Endodermal cell (in vitro differentiated cells): Measurements from ENCODE around the gene CDC42. TPM values are rescaled to one million over a fixed set of nuclear protein-coding genes. Genes with fewer than 3 reads are reported as not detected.
"Not testable (repeated sequence)": the region's sequence is repeated elsewhere in the genome, so short reads cannot be mapped to it uniquely, and the experiment has no call there.

Experiments used
- DNase-seq: peaks from one replicate; pipeline ENCODE4 v3.0.0-alpha.2; 2017
- H3K27ac ChIP-seq: 2 replicates; pipeline ENCODE4 v1.5.1; 2013; ENCODE audit warnings: mild to moderate bottlenecking, low read depth, low read length, moderate library complexity
- H3K27me3 ChIP-seq: 2 replicates; pipeline ENCODE4 v1.6.1; 2013; ENCODE audit warnings: mild to moderate bottlenecking, low read length, moderate library complexity; ENCODE audit not compliant: insufficient read depth, control insufficient read depth, poor library complexity, severe bottlenecking
- H3K36me3 ChIP-seq: 2 replicates; pipeline ENCODE4 v1.7.0; 2013; ENCODE audit warnings: mild to moderate bottlenecking, low read length, moderate library complexity; ENCODE audit not compliant: control insufficient read depth, insufficient read depth
- H3K4me1 ChIP-seq: one replicate; pipeline ENCODE4 v1.7.0; 2013; ENCODE audit warnings: low read length; ENCODE audit not compliant: control insufficient read depth, insufficient read depth
- H3K4me3 ChIP-seq: 2 replicates; pipeline ENCODE4 v1.5.1; 2013; ENCODE audit warnings: mild to moderate bottlenecking, low read length, moderate library complexity
- H3K9ac ChIP-seq: 2 replicates; pipeline ENCODE4 v1.6.1; 2013; ENCODE audit warnings: mild to moderate bottlenecking, low read length, moderate library complexity; ENCODE audit not compliant: poor library complexity, severe bottlenecking; ENCODE audit errors: extremely low read depth
- H3K9me3 ChIP-seq: 2 replicates; pipeline ENCODE4 v1.6.1; 2013; ENCODE audit warnings: mild to moderate bottlenecking, low read length, moderate library complexity; ENCODE audit not compliant: control insufficient read depth
- H3K27ac Mint-ChIP-seq: 2 replicates; pipeline ENCODE4 v1.8.0; 2020; ENCODE audit warnings: mixed read lengths
- H3K27me3 Mint-ChIP-seq: 2 replicates; pipeline ENCODE4 v1.8.0; 2021; ENCODE audit warnings: mild to moderate bottlenecking, mixed read lengths; ENCODE audit not compliant: insufficient read depth
- H3K36me3 Mint-ChIP-seq: 2 replicates; pipeline ENCODE4 v1.8.0; 2020; ENCODE audit warnings: low read depth, mixed read lengths
- H3K4me1 Mint-ChIP-seq: 2 replicates; pipeline ENCODE4 v1.8.0; 2020; ENCODE audit warnings: mixed read lengths
- H3K4me3 Mint-ChIP-seq: 2 replicates; pipeline ENCODE4 v1.8.0; 2020; ENCODE audit warnings: mild to moderate bottlenecking, moderate library complexity, mixed read lengths
- H3K9me3 Mint-ChIP-seq: 2 replicates; pipeline ENCODE4 v1.8.0; 2020; ENCODE audit warnings: mild to moderate bottlenecking, mixed read lengths
- WGBS, 2 experiments: methylation state at CpG; one replicate each; pipeline versions ENCODE4 v1.1.5 to v1.1.7; 2013; ENCODE audit warnings: missing lambda C conversion rate in 2 of 2, mixed read lengths in 1 of 2; ENCODE audit not compliant: insufficient coverage in 1 of 2, insufficient read length in 1 of 2; 5-methylcytosine and 5-hydroxymethylcytosine counted together
- long read RNA-seq, 4 experiments: library from polyadenylated mRNA in 2 of 4; library from RNA in 1 of 4; library from capped mRNA in 1 of 4; stranded (forward) in 3 of 4; unstranded in 1 of 4; transcript quantifications; one replicate each; pipeline ENCODE4 v2.0.0, GENCODE V29; 2020 to 2021; ENCODE audit warnings: inconsistent platforms in 1 of 4
- polyA plus RNA-seq, 2 experiments: library from polyadenylated mRNA; stranded (reverse); fragments of 50-300 nt; gene quantifications; one replicate each; pipeline ENCODE4 v1.2.3, GENCODE V29; 2013
- total RNA-seq, 2 donors: library from RNA; stranded (reverse); fragmentation: NEBNext Ultra II Directional in 1 of 2; extraction: Animal tissue kit (Norgen Biotek cat#: 25700) in 1 of 2; gene quantifications; 2 replicates in 1 of 2; 3 replicates in 1 of 2; pipeline ENCODE4 v1.2.1, GENCODE V29; 2021
- TF ChIP-seq, protein P1 (sequence below): fragments of 200-600 bp; sonication (generic); conservative IDR thresholded peaks from 2 replicates; pipeline ENCODE4 v1.5.0; 2021; ENCODE audit warnings: antibody characterized with exemption, mild to moderate bottlenecking

CDC42 gene
- 100 to 1,000 TPM; 274 to 283 TPM for total RNA-seq
- 237 TPM for polyA plus RNA-seq (2013, experiment 1 of 2)
- polyA plus RNA-seq (2013, experiment 2 of 2) = 233 TPM
- long read RNA-seq, experiment 1, partial matches to known transcripts = 1 of 59 reads
- long read RNA-seq, experiment 1, other reads (novel, unspliced or antisense) = 57 of 59 reads
- long read RNA-seq, experiment 2, transcript CDC42-202 (7 exons, 2,256 nt) = major isoform, 6 of 164 reads
- long read RNA-seq, experiment 2, partial matches to known transcripts = 35 of 164 reads
- long read RNA-seq, experiment 2, other reads (novel, unspliced or antisense) = 122 of 164 reads
- long read RNA-seq, experiment 3, partial matches to known transcripts = 29 of 170 reads
- long read RNA-seq, experiment 3, other reads (novel, unspliced or antisense) = 138 of 170 reads
- long read RNA-seq, experiment 4, transcript CDC42-202 (7 exons, 2,256 nt) = major isoform, 8 of 217 reads
- long read RNA-seq, experiment 4, partial matches to known transcripts = 20 of 217 reads
- long read RNA-seq, experiment 4, other reads (novel, unspliced or antisense) = 188 of 217 reads

DNA sequence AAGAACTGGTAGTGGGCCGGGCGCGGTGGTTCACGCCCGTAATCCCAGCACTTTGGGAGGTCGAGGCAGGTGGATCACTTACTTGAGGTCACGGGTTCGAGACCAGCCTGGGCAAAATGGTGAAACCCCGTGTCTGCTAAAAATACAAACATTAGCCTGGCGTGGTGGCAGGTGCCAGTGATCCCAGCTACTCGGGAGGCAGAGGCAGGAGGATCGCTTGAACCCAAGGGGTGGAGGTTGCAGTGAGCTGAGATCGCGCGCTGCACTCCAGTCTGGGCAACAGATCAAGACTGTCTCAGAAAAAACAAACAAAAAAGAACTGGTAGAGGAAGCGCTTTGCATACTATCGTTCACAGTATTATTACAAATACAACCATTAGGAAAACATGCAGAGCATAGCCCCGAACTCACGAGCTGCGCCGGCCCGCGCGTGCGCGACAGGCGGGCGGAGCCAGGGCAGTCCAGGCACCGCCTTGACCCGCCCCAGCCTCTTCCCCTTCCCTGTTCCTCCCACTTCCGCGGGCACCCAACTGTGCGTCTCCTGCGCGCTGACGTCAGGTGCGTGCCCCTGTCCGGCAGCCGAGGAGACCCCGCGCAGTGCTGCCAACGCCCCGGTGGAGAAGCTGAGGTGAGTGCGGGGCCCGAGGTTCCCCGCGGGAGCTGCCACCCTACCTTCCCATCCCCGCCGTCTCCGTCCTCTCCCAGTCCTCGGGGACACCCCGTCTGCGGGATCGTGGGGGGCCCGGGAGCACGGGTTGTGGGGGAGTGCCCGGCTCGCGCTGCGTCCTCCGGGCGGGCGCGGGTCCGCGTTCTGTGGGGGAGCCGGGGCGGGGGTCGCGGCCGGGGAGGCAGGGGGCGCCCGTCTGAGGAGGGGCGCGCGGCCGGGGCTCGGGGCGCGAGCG lies at the start of gene CDC42:
TSS of gene CDC42 (plus strand) at position 595 of the 902 bp plus-strand sequence. CDS start 25,770 bp downstream, outside the sequence.
- peaks cover 33% of the 10 kb centered on the region for H3K36me3 ChIP-seq
- Mint-ChIP-seq H3K4me3 (peak within 1 kb of the TSS; percentile 91), H3K4me1 (peaks cover 11% of the 10 kb centered on the region), H3K27ac (peak within 1 kb of the TSS; percentile 99), H3K9me3 (no peaks in the 10 kb centered on the region), H3K36me3 (peaks cover 29% of the 10 kb centered on the region), H3K27me3 (no peaks in the 10 kb centered on the region)
- H3K4me3 ChIP-seq = peak within 1 kb of the TSS; percentile 99
- H3K9ac ChIP-seq = peak within 1 kb of the TSS; percentile 99
- no peaks in the 10 kb centered on the region for H3K9me3 ChIP-seq
- H3K27me3 ChIP-seq = no peaks in the 10 kb centered on the region
- TF ChIP-seq, protein P1, sequence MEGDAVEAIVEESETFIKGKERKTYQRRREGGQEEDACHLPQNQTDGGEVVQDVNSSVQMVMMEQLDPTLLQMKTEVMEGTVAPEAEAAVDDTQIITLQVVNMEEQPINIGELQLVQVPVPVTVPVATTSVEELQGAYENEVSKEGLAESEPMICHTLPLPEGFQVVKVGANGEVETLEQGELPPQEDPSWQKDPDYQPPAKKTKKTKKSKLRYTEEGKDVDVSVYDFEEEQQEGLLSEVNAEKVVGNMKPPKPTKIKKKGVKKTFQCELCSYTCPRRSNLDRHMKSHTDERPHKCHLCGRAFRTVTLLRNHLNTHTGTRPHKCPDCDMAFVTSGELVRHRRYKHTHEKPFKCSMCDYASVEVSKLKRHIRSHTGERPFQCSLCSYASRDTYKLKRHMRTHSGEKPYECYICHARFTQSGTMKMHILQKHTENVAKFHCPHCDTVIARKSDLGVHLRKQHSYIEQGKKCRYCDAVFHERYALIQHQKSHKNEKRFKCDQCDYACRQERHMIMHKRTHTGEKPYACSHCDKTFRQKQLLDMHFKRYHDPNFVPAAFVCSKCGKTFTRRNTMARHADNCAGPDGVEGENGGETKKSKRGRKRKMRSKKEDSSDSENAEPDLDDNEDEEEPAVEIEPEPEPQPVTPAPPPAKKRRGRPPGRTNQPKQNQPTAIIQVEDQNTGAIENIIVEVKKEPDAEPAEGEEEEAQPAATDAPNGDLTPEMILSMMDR = no peak
- peak; percentile 99 for DNase-seq
- peak within 1 kb of the TSS; percentile 97 for H3K27ac ChIP-seq
- H3K4me1 ChIP-seq = peaks cover 5% of the 10 kb centered on the region
- 17 to 64% methylated on average over 21 to 81 of the region's 81 CpGs for WGBS, 2 experiments

DNA sequence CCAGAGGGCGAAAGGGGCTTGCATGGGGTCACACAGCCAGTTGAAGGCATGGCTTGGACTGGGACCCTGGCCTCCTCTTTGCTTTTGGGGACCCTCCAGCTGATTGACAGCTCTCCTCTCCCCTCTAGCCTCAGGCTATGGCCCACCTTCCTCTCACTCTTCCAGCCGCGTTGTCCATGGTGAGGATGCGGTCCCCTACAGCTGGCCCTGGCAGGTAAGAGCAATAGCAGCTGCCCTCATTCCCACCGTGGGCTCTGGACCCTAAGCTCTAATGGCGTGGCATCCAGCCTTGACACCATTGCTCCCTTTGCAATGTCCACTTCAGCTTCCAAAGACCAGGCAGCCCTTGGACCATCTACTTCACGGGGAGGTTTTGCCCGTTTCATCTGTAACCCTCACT lies 49.6 kb upstream of the CDC42 start:
- not testable (repeated sequence) for H3K4me3 ChIP-seq, H3K27ac Mint-ChIP-seq, H3K36me3 Mint-ChIP-seq, H3K36me3 ChIP-seq, H3K4me3 Mint-ChIP-seq, H3K9ac ChIP-seq, H3K4me1 ChIP-seq, H3K27ac ChIP-seq, H3K27me3 ChIP-seq, H3K9me3 Mint-ChIP-seq, H3K27me3 Mint-ChIP-seq, DNase-seq, H3K9me3 ChIP-seq
- WGBS, 2 experiments = 62 to 89% methylated on average over 2 to 8 of the region's 8 CpGs
- peaks cover 12% of the 10 kb centered on the region for H3K4me1 Mint-ChIP-seq

DNA sequence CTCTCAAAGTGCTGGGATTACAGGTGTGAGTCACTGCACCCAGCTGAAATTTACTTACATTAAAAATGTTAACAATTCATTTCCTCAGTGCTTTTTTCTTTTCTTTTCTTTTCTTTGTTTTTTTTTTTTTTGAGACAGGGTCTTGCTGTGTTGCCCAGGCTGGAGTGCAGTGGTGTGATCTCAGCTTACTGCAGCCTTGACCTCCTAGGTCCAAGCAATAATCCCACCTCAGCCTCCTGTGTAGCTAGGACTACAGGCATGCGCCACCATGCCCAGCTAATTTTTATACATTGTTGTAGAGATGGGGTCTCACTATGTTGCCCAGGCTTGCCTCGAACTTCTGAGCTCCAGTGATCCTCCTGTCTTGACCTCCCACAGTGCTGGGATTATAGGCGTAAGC lies 48.5 kb upstream of the CDC42 start:
- WGBS, 2 experiments = 100% methylated on average over 1 of the region's 3 CpGs; no CpG with 5 or more reads in 1 of the 2 experiments
- H3K36me3 ChIP-seq, H3K27me3 Mint-ChIP-seq, H3K9ac ChIP-seq, H3K27ac ChIP-seq, H3K9me3 ChIP-seq, H3K4me1 Mint-ChIP-seq, H3K36me3 Mint-ChIP-seq, H3K4me3 Mint-ChIP-seq, H3K4me3 ChIP-seq, H3K27me3 ChIP-seq, H3K4me1 ChIP-seq, DNase-seq, H3K9me3 Mint-ChIP-seq, H3K27ac Mint-ChIP-seq: not testable (repeated sequence)
